GM18526 (cell line): ENCODE measurements around the gene NPW.

Experiments used
- POLR2A ChIP-seq: IDR thresholded peaks from 3 replicates; pipeline ENCODE4 v1.6.1; 2011; ENCODE audit not compliant: insufficient read length; ENCODE audit errors: extremely low read depth

The NPW gene

DNA sequence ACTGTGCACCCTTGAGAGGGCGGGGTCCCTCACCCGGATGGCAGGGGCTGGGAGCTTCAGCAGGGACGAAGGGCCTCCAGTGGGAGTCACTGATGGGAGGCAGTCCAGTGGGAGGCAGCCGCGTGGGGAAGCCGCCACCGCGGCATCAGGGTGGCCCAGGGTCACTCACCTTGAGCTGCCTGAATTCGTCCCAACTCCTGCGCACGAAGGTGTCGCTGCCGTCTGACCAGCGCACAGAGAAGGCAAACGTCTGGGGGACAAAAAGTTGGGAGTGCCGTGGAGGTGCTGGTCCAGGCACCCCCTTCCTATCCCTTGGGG lies 38.9 kb upstream of the NPW start:
- TF ChIP-seq POLR2A, result no peak

DNA sequence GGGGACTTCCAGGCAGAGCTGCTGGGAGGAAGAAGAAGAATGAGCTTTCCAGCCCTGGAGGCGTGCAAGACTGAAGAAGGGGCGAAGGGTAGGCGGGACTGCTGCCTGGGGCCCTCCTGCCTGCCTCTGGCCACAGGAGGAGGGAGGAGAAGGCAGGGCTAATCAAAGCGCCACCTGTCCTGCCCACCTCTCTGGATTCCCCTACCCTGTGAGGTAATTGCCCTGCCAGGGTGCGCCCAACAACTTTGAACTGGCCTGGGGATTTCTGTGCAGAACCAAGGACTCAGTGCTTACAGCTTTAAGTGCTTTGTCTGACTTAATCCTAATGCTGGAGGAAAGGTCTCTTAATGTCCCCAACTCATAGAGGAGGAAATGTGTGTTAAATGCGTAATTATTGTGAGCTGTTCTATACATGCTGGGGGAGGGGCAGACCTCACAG lies 38.2 kb upstream of the NPW start, which contains the start of gene NOXO1:
Gene NOXO1, minus strand, starts transcription at position 72 of the 439 bp plus-strand sequence. CDS start 290 bp downstream, outside the sequence.
- no peak for TF ChIP-seq POLR2A

DNA sequence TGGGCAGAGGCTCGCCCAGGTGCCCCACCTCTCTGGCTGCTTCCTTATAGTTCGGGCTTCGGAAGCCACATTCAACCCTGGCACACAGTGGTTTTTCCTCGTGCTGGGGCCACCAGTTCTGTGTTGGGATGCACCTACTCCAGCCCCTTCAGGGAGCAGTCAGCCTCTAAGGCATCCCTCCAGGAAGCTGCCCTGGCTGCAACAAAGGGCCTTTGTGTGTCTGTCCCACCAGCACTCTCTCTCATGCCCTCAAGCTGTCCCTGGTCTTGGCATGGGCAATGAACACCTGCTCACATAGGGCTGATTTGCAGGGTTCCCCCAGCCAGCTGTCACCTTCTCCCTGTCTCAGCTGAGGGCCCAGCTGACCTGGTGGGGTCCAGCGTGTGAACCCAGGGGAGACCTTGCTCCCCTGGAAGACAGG lies 37.6 kb upstream of the NPW start:
- TF ChIP-seq POLR2A, result no peak

DNA sequence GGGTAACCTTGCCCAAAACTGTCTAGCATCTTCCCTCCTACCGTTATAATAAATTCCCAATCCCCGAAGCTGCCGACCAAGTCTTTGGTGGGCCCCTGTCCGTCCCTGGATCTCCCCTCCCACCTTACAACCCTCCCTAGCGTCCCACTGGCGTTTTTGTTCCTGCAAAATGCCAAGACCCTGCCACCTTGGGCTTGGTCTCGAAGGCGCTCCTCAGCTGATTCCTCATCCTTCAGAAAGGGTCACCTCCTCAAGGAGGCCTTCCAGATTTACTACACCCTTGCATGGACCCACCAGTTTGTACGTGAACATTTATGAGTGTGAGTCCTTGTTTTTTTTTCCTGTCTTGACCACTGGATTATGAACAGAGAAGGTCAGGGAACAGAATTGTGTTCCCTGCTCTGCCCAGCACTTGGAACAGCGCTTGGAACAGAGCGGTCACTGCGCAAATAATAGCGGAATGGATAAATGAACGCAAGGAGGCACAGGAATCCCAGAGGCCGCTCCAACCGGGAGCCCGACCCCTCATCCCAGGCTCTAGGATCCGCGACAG lies 36.5 kb upstream of the NPW start:
- no peak for TF ChIP-seq POLR2A

DNA sequence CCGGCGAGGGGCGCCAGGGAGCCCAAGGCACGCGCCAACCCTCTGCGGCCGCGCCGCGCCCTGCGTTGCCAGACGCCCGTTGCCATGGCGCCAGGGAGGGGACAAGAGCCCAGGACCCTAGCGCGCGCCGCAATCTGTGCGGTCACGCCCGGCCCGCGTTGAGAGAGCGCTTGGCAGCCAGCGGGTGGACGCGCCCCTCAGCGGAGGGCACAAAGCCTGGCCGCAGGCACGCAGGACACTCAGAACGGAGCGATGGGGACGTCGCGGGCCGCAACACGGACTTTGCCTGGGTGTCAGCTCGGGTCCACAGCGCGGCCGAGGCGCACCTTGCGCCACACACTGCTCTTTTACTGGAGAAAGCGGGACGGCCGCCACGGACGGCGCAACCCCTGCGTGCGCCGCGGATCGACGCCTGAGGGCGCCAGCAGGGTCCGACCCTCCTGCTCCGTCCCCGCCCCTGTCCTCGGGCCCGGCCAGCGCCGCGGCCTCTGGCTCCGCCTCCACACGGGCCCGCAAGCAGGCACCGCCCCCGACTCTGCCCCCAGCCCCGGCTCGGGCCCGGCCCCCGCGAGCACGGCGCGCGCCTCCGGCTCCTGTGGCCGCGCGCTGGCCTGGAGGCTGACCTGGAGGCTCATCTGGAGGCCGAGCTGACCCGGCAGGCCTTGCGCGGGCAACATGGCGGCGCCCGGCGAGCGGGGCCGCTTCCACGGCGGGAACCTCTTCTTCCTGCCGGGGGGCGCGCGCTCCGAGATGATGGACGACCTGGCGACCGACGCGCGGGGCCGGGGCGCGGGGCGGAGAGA lies 35.8 kb upstream of the NPW start, which contains the start of gene GFER:
Gene GFER, plus strand, starts transcription at position 650 of the 803 bp plus-strand sequence. Its CDS starts 26 bp downstream, at position 676.
- TF ChIP-seq POLR2A, result peak; percentile 89

DNA sequence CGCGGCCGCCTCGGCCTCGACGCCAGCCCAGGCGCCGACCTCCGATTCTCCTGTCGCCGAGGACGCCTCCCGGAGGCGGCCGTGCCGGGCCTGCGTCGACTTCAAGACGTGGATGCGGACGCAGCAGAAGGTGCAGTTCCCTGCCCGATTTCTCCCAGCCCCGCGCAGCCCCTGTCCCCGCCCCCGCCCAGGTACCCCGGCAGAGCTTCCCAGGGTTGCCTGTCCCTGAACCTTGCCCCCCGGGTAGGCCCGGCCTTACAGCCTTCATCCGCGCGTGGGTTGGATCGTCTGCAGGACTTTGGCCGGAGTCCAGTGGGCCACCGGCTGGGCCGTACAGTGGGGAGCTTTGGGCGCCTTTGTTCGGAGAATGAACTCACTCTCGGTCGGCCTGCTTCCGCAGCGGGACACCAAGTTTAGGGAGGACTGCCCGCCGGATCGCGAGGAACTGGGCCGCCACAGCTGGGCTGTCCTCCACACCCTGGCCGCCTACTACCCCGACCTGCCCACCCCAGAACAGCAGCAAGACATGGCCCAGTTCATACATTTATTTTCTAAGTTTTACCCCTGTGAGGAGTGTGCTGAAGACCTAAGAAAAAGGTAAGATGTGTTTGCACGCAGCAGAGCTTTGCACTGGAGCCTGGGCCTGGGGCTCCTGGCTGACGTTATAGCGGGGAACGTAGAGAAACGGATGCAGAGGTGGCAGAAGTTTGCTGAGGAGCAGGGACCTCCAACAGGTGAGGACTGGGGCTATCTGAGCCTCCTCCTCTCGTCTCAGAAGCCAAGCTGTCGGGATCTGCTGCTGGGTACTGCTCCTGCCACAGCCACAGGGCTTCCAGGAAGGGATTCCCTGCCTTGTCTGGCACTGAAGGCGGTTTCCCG lies 35.0 kb upstream of the NPW start:
- TF ChIP-seq POLR2A, result no peak

DNA sequence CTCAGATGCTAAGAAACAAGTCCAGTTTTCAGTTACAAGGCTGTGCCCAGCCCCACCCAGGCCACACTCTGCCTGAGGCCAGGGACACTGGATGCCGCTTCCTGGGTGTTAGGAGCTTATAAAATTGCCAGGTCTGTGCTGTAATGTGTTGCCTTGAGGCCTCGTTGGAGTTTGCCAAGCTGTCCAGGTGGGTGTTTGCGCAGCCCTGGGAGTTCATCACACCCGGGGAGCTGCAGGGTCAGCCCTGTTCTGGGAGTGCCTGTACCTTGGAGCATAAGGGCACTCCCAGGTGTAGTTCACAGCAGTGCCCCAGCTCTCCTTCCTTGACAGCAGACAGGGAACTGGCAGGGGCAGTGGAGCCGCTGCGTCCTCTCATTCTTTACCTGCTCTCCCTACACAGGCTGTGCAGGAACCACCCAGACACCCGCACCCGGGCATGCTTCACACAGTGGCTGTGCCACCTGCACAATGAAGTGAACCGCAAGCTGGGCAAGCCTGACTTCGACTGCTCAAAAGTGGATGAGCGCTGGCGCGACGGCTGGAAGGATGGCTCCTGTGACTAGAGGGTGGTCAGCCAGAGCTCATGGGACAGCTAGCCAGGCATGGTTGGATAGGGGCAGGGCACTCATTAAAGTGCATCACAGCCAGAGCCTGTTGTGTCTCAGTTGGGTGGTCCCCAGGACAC lies 34.0 kb upstream of the NPW start:
- no peak for TF ChIP-seq POLR2A

DNA sequence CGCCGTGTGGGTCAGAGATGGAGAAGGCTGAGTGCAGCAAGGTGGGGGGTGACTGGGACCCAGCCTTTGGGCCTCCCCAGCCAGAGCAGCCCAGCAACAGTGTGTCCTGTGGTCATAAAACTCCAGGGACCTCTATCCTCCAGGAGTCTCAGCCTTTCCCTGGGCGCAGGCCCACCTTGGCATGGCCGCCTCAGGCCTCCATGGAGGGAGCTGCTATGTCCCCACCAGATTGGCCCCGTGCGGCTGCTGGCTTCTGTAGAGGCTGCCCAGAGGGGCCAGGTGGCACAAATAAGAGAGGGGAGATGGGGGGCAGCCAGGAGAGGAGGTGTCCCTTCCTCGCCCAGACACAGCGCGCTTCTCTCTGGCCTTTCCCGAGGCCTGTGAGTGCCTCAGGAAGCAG lies 32.4 kb upstream of the NPW start:
- TF ChIP-seq POLR2A, result no peak

DNA sequence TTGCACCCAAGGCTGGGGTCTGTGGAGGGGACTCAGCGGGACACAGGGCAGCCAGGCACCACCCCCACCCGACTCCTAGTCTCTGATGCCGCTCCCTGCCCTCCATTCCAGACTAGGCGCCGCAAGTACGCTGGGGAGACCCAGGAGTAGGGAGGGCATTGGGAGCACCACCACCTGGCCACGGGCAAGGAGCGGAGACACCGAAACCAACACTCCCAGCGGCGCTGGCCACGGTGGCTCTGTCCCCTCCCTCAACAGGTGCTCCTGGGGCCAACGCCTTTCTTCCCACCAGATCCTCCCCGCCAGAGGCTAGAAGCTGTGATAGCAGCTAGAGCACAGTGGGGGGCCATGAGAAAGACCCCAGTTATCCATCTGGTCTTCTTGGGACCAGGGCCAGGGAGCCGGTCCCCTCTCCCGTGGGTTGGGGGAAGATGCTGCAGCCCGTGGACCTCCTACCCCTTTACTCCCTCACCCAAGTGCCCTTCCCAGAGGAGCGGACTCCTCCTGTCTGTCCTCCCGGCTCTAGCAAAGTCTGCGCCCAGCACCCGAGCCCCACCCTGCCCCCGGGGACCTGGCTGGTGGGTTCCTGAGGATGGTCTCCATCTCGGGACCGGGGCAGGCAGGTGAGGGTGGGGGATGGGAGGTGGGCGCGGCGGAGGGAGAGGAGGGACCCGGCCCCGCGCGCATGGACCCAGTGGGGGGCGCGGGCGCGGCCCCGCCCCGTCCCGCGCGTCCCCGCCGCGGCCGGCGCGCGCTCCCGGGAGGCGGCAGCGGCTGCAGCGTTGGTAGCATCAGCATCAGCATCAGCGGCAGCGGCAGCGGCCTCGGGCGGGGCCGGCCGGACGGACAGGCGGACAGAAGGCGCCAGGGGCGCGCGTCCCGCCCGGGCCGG lies 30.1 kb upstream of the NPW start, which contains the start of gene SYNGR3:
Gene SYNGR3, plus strand, starts transcription at position 762 of the 892 bp plus-strand sequence. CDS start 133 bp downstream, outside the sequence.
- TF ChIP-seq POLR2A, result no peak

DNA sequence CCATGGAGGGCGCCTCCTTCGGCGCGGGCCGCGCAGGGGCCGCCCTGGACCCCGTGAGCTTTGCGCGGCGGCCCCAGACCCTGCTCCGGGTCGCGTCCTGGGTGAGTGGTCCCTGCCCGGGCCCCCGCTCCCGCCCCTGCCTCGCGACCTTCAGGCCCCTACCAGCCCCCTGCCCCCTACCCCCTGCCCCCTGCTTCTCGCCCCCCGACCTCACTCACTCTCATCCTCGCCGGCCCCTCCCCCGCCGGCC lies 29.6 kb upstream of the NPW start:
- TF ChIP-seq POLR2A, result no peak

DNA sequence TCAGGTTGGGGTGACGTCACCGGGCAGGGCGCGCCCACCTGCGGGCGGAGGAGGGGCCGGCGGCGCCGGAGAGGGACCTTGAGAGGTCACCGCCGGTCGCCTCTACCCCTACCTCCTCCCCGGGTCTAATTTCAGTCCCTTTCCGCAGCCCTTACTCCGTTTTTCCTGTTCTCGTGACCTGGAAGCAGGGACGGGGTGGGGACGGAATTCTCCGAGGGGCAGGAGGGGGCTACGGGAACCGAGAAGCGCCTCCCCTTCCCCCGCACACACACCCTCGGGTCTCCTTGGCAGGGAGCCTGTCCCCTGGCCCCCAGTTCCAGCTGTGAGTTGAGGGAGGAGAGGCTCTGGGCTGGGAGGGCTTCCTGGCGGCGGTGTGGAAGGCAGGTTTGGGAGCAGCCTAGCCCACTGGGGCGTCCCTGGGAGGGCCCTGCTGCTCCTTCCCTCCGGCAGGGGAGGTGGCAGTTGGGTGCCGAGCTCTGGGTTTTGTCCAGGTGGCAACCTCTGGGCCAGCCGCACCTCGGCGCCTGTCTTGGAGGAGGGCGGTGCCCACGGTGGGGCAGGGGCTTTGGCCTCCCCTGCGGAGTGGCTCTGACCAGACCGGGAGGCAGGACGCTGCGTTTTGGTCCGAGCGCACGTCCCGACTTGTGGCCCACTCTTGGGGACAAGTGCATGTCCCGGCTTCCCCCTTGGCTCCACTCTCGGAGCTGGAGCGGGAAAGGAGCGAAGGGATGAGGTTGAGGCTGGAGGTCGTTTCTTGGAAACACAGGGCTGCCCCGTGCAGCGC lies 29.0 kb upstream of the NPW start:
- TF ChIP-seq POLR2A, result no peak

DNA sequence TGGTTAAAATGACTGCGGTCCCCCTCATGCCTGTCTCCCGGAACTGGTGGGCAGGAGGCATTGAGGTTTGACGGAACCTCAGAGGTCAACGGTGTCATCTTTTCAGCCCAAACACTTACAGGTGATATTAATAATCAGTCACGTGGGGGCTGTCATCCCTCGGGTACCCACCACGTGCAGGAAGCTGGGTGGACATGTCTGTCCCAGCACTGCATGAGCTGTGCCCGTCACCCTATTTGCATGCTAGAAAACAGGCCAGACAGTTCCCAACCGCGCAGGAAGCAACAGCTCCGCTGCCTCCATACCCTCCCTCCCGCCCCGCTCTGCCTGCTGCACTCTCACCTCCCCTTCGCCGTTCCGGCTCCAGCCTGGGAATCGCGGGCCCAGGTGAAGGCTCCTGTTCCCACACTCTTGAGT lies 28.4 kb upstream of the NPW start:
- TF ChIP-seq POLR2A, result peak; percentile 51

DNA sequence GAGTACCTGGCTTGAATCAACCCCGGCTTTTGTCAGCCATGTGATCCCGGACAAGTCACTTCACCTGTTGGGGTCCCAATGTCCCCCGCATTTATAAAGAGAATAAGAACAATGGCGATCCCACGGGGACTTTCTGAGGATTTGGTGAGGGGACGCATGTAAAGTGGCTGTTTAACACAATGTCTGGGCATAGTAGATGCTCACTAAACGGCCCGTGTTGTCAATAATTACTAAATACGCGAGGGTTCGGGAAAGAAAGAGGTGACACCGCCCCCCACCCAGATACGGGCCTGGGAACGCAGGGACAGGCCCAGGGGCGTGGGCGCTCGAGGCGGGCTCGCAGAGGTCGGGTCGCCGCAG lies 28.0 kb upstream of the NPW start:
- TF ChIP-seq POLR2A, result no peak
